HCT116 (cell line): ENCODE results near the gene SMIM44.

ENCODE experiments used
- EZH2phosphoT487 ChIP-seq: fragments of 200-600 bp; IDR thresholded peaks from 2 replicates; pipeline ENCODE4 v1.6.1; 2018; ENCODE audit warnings: antibody characterized with exemption, borderline replicate concordance
- POLR2A ChIP-seq: IDR thresholded peaks from 2 replicates; pipeline ENCODE4 v1.7.0; 2011; ENCODE audit warnings: borderline replicate concordance; ENCODE audit not compliant: insufficient read depth, insufficient read length; ENCODE audit errors: extremely low read depth
- SRF ChIP-seq: IDR thresholded peaks from 2 replicates; pipeline ENCODE4 v1.6.1; 2012; ENCODE audit warnings: low read depth
- TCF7L2 ChIP-seq: IDR thresholded peaks from 2 replicates; pipeline ENCODE4 v1.7.0; 2011; ENCODE audit warnings: borderline replicate concordance, inconsistent platforms; ENCODE audit not compliant: insufficient read depth, insufficient read length; ENCODE audit errors: extremely low read depth
- YY1 ChIP-seq: IDR thresholded peaks from 2 replicates; pipeline ENCODE4 v1.6.1; 2011; ENCODE audit warnings: low read length, low read depth, moderate library complexity, mild to moderate bottlenecking; ENCODE audit not compliant: insufficient replicate concordance; ENCODE audit errors: extremely low read depth
- ZNF274 ChIP-seq: fragments of 200-500 bp; sonication (Bioruptor generic); IDR thresholded peaks from 2 replicates; pipeline ENCODE4 v1.6.1; 2014; ENCODE audit warnings: mild to moderate bottlenecking, low read depth, low read length, inconsistent platforms
- TF ChIP-seq, protein P1 (sequence below), 3 experiments: fragments of 200-600 bp in 1 of 3; sonication (generic) in 1 of 3; IDR thresholded peaks in 2 of 3; conservative IDR thresholded peaks in 1 of 3; 2 replicates each; pipeline ENCODE4 v1.5.1; 2012 to 2017; ENCODE audit warnings: low read depth in 2 of 3, low read length in 2 of 3, antibody characterized with exemption in 1 of 3, borderline replicate concordance in 1 of 3, control low read depth in 1 of 3, mild to moderate bottlenecking in 1 of 3, mixed read lengths in 1 of 3, mixed run types in 1 of 3, moderate library complexity in 1 of 3; ENCODE audit not compliant: insufficient read depth in 1 of 3
- TF ChIP-seq, protein P2 (sequence below): IDR thresholded peaks from 2 replicates; pipeline ENCODE4 v1.6.1; 2012; ENCODE audit warnings: low read depth
- TF ChIP-seq, protein P3 (sequence below): IDR thresholded peaks from 2 replicates; pipeline ENCODE4 v1.6.1; 2012

DNA sequence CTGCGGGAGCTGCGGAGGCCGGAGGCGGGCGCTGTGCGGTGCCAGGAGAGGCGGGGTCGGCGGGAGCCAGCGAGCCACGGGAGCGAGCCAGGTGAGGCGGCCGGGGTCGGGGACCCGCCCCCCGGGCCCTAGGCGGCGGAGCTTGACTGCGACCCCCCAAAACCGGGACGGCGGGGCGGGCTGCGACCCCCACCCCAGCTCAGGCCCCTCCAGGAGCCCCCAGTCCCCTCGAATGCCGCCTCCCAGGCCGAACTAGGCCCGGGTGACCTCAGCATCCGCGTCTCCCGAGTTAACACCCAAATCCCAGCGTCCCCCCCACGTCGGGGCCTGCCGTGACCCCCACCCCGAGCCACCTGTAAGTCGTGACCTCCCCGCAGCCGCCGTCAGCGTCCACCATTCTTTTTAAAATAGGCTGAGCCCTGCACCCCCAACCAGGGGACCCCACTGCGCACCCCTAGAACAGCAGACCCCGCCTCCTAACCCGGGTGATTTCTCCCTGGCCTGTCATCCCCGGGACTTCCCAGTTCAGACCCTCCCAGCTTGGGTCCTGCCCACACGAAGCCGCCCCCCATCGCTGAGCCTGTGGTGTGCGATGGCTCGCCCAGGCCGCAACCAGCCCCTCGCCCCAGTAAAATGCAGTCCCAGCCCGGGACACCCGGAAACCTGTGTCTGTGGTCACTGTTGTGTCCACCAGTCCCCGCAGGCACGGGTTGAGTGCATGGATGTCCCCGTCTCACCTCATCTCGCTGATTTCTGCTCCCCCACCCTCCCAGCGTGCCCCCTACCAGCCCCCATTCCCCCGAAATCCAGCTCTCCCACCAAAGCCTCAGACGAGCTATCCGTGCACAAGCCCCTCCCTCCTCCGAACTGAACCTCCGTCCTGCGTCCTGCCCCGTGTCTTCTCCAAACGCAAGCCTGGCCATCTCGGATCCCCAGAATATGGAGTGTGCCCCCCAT is 23.4 kb upstream of the SMIM44 start:
- TF ChIP-seq YY1 (no peak), POLR2A (no peak), ZNF274 (no peak), EZH2phosphoT487 (no peak), SRF (no peak), TCF7L2 (no peak)
- TF ChIP-seq, protein P1, sequence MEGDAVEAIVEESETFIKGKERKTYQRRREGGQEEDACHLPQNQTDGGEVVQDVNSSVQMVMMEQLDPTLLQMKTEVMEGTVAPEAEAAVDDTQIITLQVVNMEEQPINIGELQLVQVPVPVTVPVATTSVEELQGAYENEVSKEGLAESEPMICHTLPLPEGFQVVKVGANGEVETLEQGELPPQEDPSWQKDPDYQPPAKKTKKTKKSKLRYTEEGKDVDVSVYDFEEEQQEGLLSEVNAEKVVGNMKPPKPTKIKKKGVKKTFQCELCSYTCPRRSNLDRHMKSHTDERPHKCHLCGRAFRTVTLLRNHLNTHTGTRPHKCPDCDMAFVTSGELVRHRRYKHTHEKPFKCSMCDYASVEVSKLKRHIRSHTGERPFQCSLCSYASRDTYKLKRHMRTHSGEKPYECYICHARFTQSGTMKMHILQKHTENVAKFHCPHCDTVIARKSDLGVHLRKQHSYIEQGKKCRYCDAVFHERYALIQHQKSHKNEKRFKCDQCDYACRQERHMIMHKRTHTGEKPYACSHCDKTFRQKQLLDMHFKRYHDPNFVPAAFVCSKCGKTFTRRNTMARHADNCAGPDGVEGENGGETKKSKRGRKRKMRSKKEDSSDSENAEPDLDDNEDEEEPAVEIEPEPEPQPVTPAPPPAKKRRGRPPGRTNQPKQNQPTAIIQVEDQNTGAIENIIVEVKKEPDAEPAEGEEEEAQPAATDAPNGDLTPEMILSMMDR (IDR thresholded peaks at IDR 0.05 in 2 of 3, conservative IDR thresholded peaks at IDR 0.05 in 1 of 3; ENCODE audit: borderline replicate concordance in 1 of 3, insufficient read depth in 1 of 3, low read depth in 2 of 3, low read length in 2 of 3): no peak
- TF ChIP-seq, protein P2, sequence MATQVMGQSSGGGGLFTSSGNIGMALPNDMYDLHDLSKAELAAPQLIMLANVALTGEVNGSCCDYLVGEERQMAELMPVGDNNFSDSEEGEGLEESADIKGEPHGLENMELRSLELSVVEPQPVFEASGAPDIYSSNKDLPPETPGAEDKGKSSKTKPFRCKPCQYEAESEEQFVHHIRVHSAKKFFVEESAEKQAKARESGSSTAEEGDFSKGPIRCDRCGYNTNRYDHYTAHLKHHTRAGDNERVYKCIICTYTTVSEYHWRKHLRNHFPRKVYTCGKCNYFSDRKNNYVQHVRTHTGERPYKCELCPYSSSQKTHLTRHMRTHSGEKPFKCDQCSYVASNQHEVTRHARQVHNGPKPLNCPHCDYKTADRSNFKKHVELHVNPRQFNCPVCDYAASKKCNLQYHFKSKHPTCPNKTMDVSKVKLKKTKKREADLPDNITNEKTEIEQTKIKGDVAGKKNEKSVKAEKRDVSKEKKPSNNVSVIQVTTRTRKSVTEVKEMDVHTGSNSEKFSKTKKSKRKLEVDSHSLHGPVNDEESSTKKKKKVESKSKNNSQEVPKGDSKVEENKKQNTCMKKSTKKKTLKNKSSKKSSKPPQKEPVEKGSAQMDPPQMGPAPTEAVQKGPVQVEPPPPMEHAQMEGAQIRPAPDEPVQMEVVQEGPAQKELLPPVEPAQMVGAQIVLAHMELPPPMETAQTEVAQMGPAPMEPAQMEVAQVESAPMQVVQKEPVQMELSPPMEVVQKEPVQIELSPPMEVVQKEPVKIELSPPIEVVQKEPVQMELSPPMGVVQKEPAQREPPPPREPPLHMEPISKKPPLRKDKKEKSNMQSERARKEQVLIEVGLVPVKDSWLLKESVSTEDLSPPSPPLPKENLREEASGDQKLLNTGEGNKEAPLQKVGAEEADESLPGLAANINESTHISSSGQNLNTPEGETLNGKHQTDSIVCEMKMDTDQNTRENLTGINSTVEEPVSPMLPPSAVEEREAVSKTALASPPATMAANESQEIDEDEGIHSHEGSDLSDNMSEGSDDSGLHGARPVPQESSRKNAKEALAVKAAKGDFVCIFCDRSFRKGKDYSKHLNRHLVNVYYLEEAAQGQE: no peak
- TF ChIP-seq, protein P3, sequence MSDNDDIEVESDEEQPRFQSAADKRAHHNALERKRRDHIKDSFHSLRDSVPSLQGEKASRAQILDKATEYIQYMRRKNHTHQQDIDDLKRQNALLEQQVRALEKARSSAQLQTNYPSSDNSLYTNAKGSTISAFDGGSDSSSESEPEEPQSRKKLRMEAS: no peak
